GM18511 (cell line): Measurements from ENCODE around the gene SPATA3.
"Not testable (repeated sequence)": the region's sequence is repeated elsewhere in the genome, so short reads cannot be mapped to it uniquely, and the experiment has no call there.

Experiments
- ATAC-seq: cut with Tn5 transposase; IDR thresholded peaks from one replicate; pipeline ENCODE4 v1.9.1; 2021; ENCODE audit warnings: mild to moderate bottlenecking, moderate library complexity; ENCODE audit not compliant: unreplicated experiment

The SPATA3 gene

GRCh38 chr2:231018184-231018583, 22.3 kb downstream of the SPATA3 start:
- no peak for ATAC-seq

GRCh38 chr2:231025059-231025458, 29.1 kb downstream of the SPATA3 start:
- not testable (repeated sequence) for ATAC-seq

- ATAC-seq, result no peak
These were observed 33.0 kb downstream of the SPATA3 start for GRCh38 chr2:231028889-231029288.

- no peak for ATAC-seq
These were observed 33.6 kb downstream of the SPATA3 start for GRCh38 chr2:231029563-231029962.

GRCh38 chr2:231030725-231031124, 34.8 kb downstream of the SPATA3 start:
- ATAC-seq, result no peak

- ATAC-seq, result no peak
These were observed 36.7 kb downstream of the SPATA3 start for GRCh38 chr2:231032575-231033140.

- no peak for ATAC-seq
These were observed 37.5 kb downstream of the SPATA3 start for GRCh38 chr2:231033147-231034132.

- ATAC-seq, result no peak
These were observed 38.5 kb downstream of the SPATA3 start for GRCh38 chr2:231034291-231034882.

- no peak for ATAC-seq
These were observed 40.2 kb downstream of the SPATA3 start for GRCh38 chr2:231036131-231036530.

GRCh38 chr2:231036578-231037106, 40.7 kb downstream of the SPATA3 start:
- no peak for ATAC-seq

GRCh38 chr2:231037202-231037730, 41.3 kb downstream of the SPATA3 start, which contains the start of gene C2orf72:
Gene C2orf72 (plus strand): TSS chr2:231037523. CDS start chr2:231037566, 43 bp downstream.
- ATAC-seq, result no peak

GRCh38 chr2:231037731-231038482, 42.0 kb downstream of the SPATA3 start:
- no peak for ATAC-seq

- no peak for ATAC-seq
These were observed 42.8 kb downstream of the SPATA3 start for GRCh38 chr2:231038483-231039293.

GRCh38 chr2:231039294-231039664, 43.4 kb downstream of the SPATA3 start:
- ATAC-seq, result no peak

GRCh38 chr2:231039821-231040364, 44.0 kb downstream of the SPATA3 start:
- no peak for ATAC-seq

GRCh38 chr2:231041061-231041689, 45.3 kb downstream of the SPATA3 start:
- ATAC-seq, result no peak

- ATAC-seq, result no peak
These were observed 47.9 kb downstream of the SPATA3 start for GRCh38 chr2:231043796-231044195.

GRCh38 chr2:231046916-231047273, 51.0 kb downstream of the SPATA3 start:
- no peak for ATAC-seq
